IPS-20b (cell line): ENCODE results near the gene FRY.

Experiments used
- H3K27ac ChIP-seq: one replicate; pipeline ENCODE4 v1.5.1; 2013; ENCODE audit warnings: low read length
- H3K27me3 ChIP-seq: 2 replicates; pipeline ENCODE4 v1.6.1; 2013; ENCODE audit warnings: mild to moderate bottlenecking, low read length, inconsistent platforms; ENCODE audit not compliant: insufficient read depth
- H3K36me3 ChIP-seq: 2 replicates; pipeline ENCODE4 v1.6.1; 2013; ENCODE audit warnings: low read depth, mild to moderate bottlenecking, inconsistent platforms, low read length, moderate library complexity; ENCODE audit not compliant: insufficient read depth
- H3K4me1 ChIP-seq: 2 replicates; pipeline ENCODE4 v1.6.1; 2013; ENCODE audit warnings: mild to moderate bottlenecking, control low read depth, inconsistent platforms, low read length, moderate library complexity; ENCODE audit not compliant: insufficient read depth
- H3K4me3 ChIP-seq: 2 replicates; pipeline ENCODE4 v1.5.1; 2013; ENCODE audit warnings: mild to moderate bottlenecking, low read length, inconsistent platforms
- H3K9ac ChIP-seq: 2 replicates; pipeline ENCODE4 v1.6.1; 2013; ENCODE audit warnings: low read depth, mild to moderate bottlenecking, inconsistent platforms, low read length, moderate library complexity
- H3K9me3 ChIP-seq: 2 replicates; pipeline ENCODE4 v1.6.1; 2013; ENCODE audit warnings: mild to moderate bottlenecking, low read depth, low read length, inconsistent platforms; ENCODE audit not compliant: insufficient read depth

Gene FRY

GRCh38 chr13:32033744-32034143 lies 2.2 kb downstream of the FRY start:
- Histone ChIP-seq H3K9ac (no peak overlapping the region), H3K9me3 (no peaks in the 10 kb centered on the region), H3K4me1 (peaks cover 31% of the 10 kb centered on the region), H3K36me3 (no peaks in the 10 kb centered on the region), H3K27ac (no peak overlapping the region), H3K27me3 (no peaks in the 10 kb centered on the region), H3K4me3 (no peak overlapping the region)

GRCh38 chr13:32035716-32036115 lies 4.1 kb downstream of the FRY start:
- H3K27me3 ChIP-seq: no peaks in the 10 kb centered on the region
- no peak overlapping the region for H3K9ac ChIP-seq
- peaks cover 21% of the 10 kb centered on the region for H3K4me1 ChIP-seq
- no peak overlapping the region for H3K27ac ChIP-seq
- H3K9me3 ChIP-seq: no peaks in the 10 kb centered on the region
- no peak overlapping the region for H3K4me3 ChIP-seq
- no peaks in the 10 kb centered on the region for H3K36me3 ChIP-seq

- H3K9ac ChIP-seq: no peak overlapping the region
- no peak overlapping the region for H3K27ac ChIP-seq
- no peaks in the 10 kb centered on the region for H3K27me3 ChIP-seq
- peaks cover 19% of the 10 kb centered on the region for H3K4me1 ChIP-seq
- H3K9me3 ChIP-seq: no peaks in the 10 kb centered on the region
- no peak overlapping the region for H3K4me3 ChIP-seq
- H3K36me3 ChIP-seq: no peaks in the 10 kb centered on the region
Observed at GRCh38 chr13:32036126-32036695, 4.6 kb downstream of the FRY start.

- H3K9ac ChIP-seq: no peak overlapping the region
- H3K36me3 ChIP-seq: no peaks in the 10 kb centered on the region
- H3K4me1 ChIP-seq: peaks cover 19% of the 10 kb centered on the region
- H3K9me3 ChIP-seq: no peaks in the 10 kb centered on the region
- H3K4me3 ChIP-seq: no peak overlapping the region
- no peak overlapping the region for H3K27ac ChIP-seq
- no peaks in the 10 kb centered on the region for H3K27me3 ChIP-seq
Observed at GRCh38 chr13:32036757-32037156, 5.2 kb downstream of the FRY start.

GRCh38 chr13:32037471-32037870 lies 5.9 kb downstream of the FRY start:
- no peak overlapping the region for H3K4me3 ChIP-seq
- peaks cover 17% of the 10 kb centered on the region for H3K4me1 ChIP-seq
- H3K36me3 ChIP-seq: no peaks in the 10 kb centered on the region
- H3K9me3 ChIP-seq: no peaks in the 10 kb centered on the region
- H3K27me3 ChIP-seq: no peaks in the 10 kb centered on the region
- H3K27ac ChIP-seq: no peak overlapping the region
- H3K9ac ChIP-seq: no peak overlapping the region

GRCh38 chr13:32038343-32038742 lies 6.8 kb downstream of the FRY start:
- Histone ChIP-seq H3K4me3 (no peak overlapping the region), H3K9me3 (no peaks in the 10 kb centered on the region), H3K27ac (no peak overlapping the region), H3K4me1 (peaks cover 17% of the 10 kb centered on the region), H3K36me3 (no peaks in the 10 kb centered on the region), H3K9ac (no peak overlapping the region), H3K27me3 (no peaks in the 10 kb centered on the region)

- H3K4me1 ChIP-seq: peaks cover 17% of the 10 kb centered on the region
- no peak overlapping the region for H3K27ac ChIP-seq
- no peaks in the 10 kb centered on the region for H3K9me3 ChIP-seq
- H3K27me3 ChIP-seq: no peaks in the 10 kb centered on the region
- H3K4me3 ChIP-seq: no peak overlapping the region
- no peaks in the 10 kb centered on the region for H3K36me3 ChIP-seq
- H3K9ac ChIP-seq: no peak overlapping the region
Observed at GRCh38 chr13:32039056-32039455, 7.5 kb downstream of the FRY start.

GRCh38 chr13:32039528-32039927 lies 8.0 kb downstream of the FRY start:
- H3K27me3 ChIP-seq: no peaks in the 10 kb centered on the region
- H3K9me3 ChIP-seq: no peaks in the 10 kb centered on the region
- no peak overlapping the region for H3K27ac ChIP-seq
- H3K4me3 ChIP-seq: no peak overlapping the region
- H3K36me3 ChIP-seq: no peaks in the 10 kb centered on the region
- no peak overlapping the region for H3K9ac ChIP-seq
- peaks cover 17% of the 10 kb centered on the region for H3K4me1 ChIP-seq

- no peak overlapping the region for H3K4me3 ChIP-seq
- no peaks in the 10 kb centered on the region for H3K9me3 ChIP-seq
- peaks cover 17% of the 10 kb centered on the region for H3K4me1 ChIP-seq
- H3K27me3 ChIP-seq: no peaks in the 10 kb centered on the region
- H3K36me3 ChIP-seq: no peaks in the 10 kb centered on the region
- H3K9ac ChIP-seq: no peak overlapping the region
- H3K27ac ChIP-seq: no peak overlapping the region
Observed at GRCh38 chr13:32040052-32040642, 8.6 kb downstream of the FRY start.

- H3K4me3 ChIP-seq: no peak overlapping the region
- no peaks in the 10 kb centered on the region for H3K27me3 ChIP-seq
- no peak overlapping the region for H3K9ac ChIP-seq
- H3K36me3 ChIP-seq: no peaks in the 10 kb centered on the region
- H3K27ac ChIP-seq: no peak overlapping the region
- no peaks in the 10 kb centered on the region for H3K9me3 ChIP-seq
- peaks cover 11% of the 10 kb centered on the region for H3K4me1 ChIP-seq
Observed at GRCh38 chr13:32040689-32041088, 9.1 kb downstream of the FRY start.

- Histone ChIP-seq H3K27me3 (no peaks in the 10 kb centered on the region), H3K27ac (no peak overlapping the region), H3K4me3 (no peak overlapping the region)
Observed at GRCh38 chr13:32041429-32041828, 9.9 kb downstream of the FRY start.

GRCh38 chr13:32042551-32042950 lies 11.0 kb downstream of the FRY start:
- no peaks in the 10 kb centered on the region for H3K9me3 ChIP-seq
- no peak overlapping the region for H3K9ac ChIP-seq
- H3K27ac ChIP-seq: no peak overlapping the region
- no peaks in the 10 kb centered on the region for H3K36me3 ChIP-seq
- no peak overlapping the region for H3K4me3 ChIP-seq
- H3K27me3 ChIP-seq: no peaks in the 10 kb centered on the region
- peaks cover 8% of the 10 kb centered on the region for H3K4me1 ChIP-seq

More at GRCh38 chr13:32041429-32041828, 9.9 kb downstream of the FRY start:
- Histone ChIP-seq H3K4me1 (peaks cover 9% of the 10 kb centered on the region), H3K9me3 (no peaks in the 10 kb centered on the region), H3K36me3 (no peaks in the 10 kb centered on the region), H3K9ac (no peak overlapping the region)
